ENCODE data around the gene HDAC5.

GRCh38 chr17:44164476-44164875 lies 41.0 kb upstream of the HDAC5 start:
- TF ChIP-seq, protein P1, sequence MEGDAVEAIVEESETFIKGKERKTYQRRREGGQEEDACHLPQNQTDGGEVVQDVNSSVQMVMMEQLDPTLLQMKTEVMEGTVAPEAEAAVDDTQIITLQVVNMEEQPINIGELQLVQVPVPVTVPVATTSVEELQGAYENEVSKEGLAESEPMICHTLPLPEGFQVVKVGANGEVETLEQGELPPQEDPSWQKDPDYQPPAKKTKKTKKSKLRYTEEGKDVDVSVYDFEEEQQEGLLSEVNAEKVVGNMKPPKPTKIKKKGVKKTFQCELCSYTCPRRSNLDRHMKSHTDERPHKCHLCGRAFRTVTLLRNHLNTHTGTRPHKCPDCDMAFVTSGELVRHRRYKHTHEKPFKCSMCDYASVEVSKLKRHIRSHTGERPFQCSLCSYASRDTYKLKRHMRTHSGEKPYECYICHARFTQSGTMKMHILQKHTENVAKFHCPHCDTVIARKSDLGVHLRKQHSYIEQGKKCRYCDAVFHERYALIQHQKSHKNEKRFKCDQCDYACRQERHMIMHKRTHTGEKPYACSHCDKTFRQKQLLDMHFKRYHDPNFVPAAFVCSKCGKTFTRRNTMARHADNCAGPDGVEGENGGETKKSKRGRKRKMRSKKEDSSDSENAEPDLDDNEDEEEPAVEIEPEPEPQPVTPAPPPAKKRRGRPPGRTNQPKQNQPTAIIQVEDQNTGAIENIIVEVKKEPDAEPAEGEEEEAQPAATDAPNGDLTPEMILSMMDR (conservative IDR thresholded peaks at IDR 0.05; ENCODE audit: low read length) = no peak
- no peak for TF ChIP-seq EZH2phosphoT487 (IDR thresholded peaks at IDR 0.05; ENCODE audit: borderline replicate concordance)

Data from Loucy (cell line).